ENCODE results near the gene GVQW3. TPM values are rescaled to one million over a fixed set of nuclear protein-coding genes. Genes with fewer than 3 reads are reported as not detected.

GVQW3 gene
- total RNA-seq, 1 experiment from 2014 or later: 6.2 TPM

GRCh38 chr11:76339221-76339620 lies 41.9 kb upstream of the GVQW3 start:
- Histone ChIP-seq H3K4me1 (ENCODE audit: insufficient read depth, low read length, poor library complexity, severe bottlenecking) (no peaks in the 10 kb centered on the region), H3K36me3 (ENCODE audit: insufficient read depth, low read length, poor library complexity, severe bottlenecking) (no peaks in the 10 kb centered on the region), H3K9me3 (ENCODE audit: low read depth, low read length, poor library complexity, severe bottlenecking) (peaks cover 7% of the 10 kb centered on the region), H3K27ac (ENCODE audit: low read depth, low read length, poor library complexity, severe bottlenecking) (no peak overlapping the region), H3K27me3 (replicated peaks; ENCODE audit: insufficient read depth, low read depth, low read length, poor library complexity) (no peaks in the 10 kb centered on the region), H3K4me3 (ENCODE audit: low read depth, low read length, poor library complexity, severe bottlenecking) (no peak overlapping the region)
- TF ChIP-seq EZH2 (IDR thresholded peaks at IDR 0.05; ENCODE audit: borderline replicate concordance, low read depth, low read length, poor library complexity, severe bottlenecking): no peak
- TF ChIP-seq CTCF (conservative IDR thresholded peaks at IDR 0.05; ENCODE audit: low read depth, low read length): no peak
- CTCF ChIA-PET: no interaction called here
- POLR2A ChIA-PET (ENCODE audit: low non-redundant PET): no interaction called here
- intact Hi-C loops (cut with micrococcal nuclease; ENCODE audit: unreplicated experiment): no loop called here
- BruUV-seq (replicated peaks): no TSS peak
- DNase-seq (ENCODE audit: low spot score): no peak

GRCh38 chr11:76347466-76347865 lies 33.7 kb upstream of the GVQW3 start:
- H3K4me3 ChIP-seq (ENCODE audit: low read depth, low read length, poor library complexity, severe bottlenecking): no peak overlapping the region
- no peak overlapping the region for H3K27ac ChIP-seq (ENCODE audit: low read depth, low read length, poor library complexity, severe bottlenecking)
- TF ChIP-seq EZH2 (IDR thresholded peaks at IDR 0.05; ENCODE audit: borderline replicate concordance, low read depth, low read length, poor library complexity, severe bottlenecking) (no peak), CTCF (conservative IDR thresholded peaks at IDR 0.05; ENCODE audit: low read depth, low read length) (peak; percentile 17; the same call in 1 of the 2 replicates)
- DNase-seq (ENCODE audit: low spot score): no peak
- H3K9me3 ChIP-seq (ENCODE audit: low read depth, low read length, poor library complexity, severe bottlenecking): no peaks in the 10 kb centered on the region
- BruUV-seq (replicated peaks): no TSS peak
- CTCF ChIA-PET: no interaction called here
- H3K36me3 ChIP-seq (ENCODE audit: insufficient read depth, low read length, poor library complexity, severe bottlenecking): peaks cover 11% of the 10 kb centered on the region
- intact Hi-C loops (cut with micrococcal nuclease; ENCODE audit: unreplicated experiment): no loop called here
- H3K4me1 ChIP-seq (ENCODE audit: insufficient read depth, low read length, poor library complexity, severe bottlenecking): peaks cover 13% of the 10 kb centered on the region
- POLR2A ChIA-PET (ENCODE audit: low non-redundant PET): interaction anchor here (0.7 kb wide), 1 partner anchor 186 kb away, joined by 3 read pairs; no protein-coding TSS in a partner anchor
- no peaks in the 10 kb centered on the region for H3K27me3 ChIP-seq (replicated peaks; ENCODE audit: insufficient read depth, low read depth, low read length, poor library complexity)

DNA sequence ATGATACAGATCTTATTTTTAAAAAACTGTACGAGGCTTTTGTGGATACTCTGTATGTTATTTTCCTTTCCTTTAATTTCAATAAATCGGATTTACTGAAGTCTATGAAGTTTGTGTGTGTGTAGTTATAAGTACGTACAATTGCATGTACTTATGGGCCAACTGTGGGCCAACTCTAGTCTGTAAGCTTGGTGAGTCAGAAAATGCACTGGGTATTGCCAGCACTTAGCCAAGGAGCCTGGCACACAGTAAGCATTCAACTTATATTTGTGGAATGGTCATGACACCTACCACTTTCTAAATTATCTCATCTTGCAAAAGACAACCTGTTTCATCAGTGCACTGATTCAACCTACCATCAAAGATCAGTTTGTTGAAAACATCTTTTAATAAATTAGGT lies 32.8 kb upstream of the GVQW3 start:
- Histone ChIP-seq H3K4me1 (ENCODE audit: insufficient read depth, low read length, poor library complexity, severe bottlenecking) (peaks cover 13% of the 10 kb centered on the region), H3K4me3 (ENCODE audit: low read depth, low read length, poor library complexity, severe bottlenecking) (no peak overlapping the region), H3K9me3 (ENCODE audit: low read depth, low read length, poor library complexity, severe bottlenecking) (no peaks in the 10 kb centered on the region), H3K27ac (ENCODE audit: low read depth, low read length, poor library complexity, severe bottlenecking) (no peak overlapping the region), H3K36me3 (ENCODE audit: insufficient read depth, low read length, poor library complexity, severe bottlenecking) (peaks cover 18% of the 10 kb centered on the region), H3K27me3 (replicated peaks; ENCODE audit: insufficient read depth, low read depth, low read length, poor library complexity) (no peaks in the 10 kb centered on the region)
- TF ChIP-seq CTCF (conservative IDR thresholded peaks at IDR 0.05; ENCODE audit: low read depth, low read length) (no peak), EZH2 (IDR thresholded peaks at IDR 0.05; ENCODE audit: borderline replicate concordance, low read depth, low read length, poor library complexity, severe bottlenecking) (no peak)
- intact Hi-C loops (cut with micrococcal nuclease; ENCODE audit: unreplicated experiment): no loop called here
- POLR2A ChIA-PET (ENCODE audit: low non-redundant PET): no interaction called here
- CTCF ChIA-PET: no interaction called here
- DNase-seq (ENCODE audit: low spot score): no peak
- no TSS peak for BruUV-seq (replicated peaks)
